Heart right ventricle (tissue), 16 donors: ENCODE measurements around the gene PAX9. TPM values are rescaled to one million over a fixed set of nuclear protein-coding genes. Genes with fewer than 3 reads are reported as not detected.

Source experiments
- ATAC-seq, 8 donors: fragments of 200-7000 bp; cut with Tn5 transposase; one replicate each; pipeline ENCODE4 v1.9.1; 2020; ENCODE audit warnings: mild to moderate bottlenecking in 8 of 8, moderate library complexity in 8 of 8, moderate number of reproducible peaks in 1 of 8
- DNase-seq, 2 donors: peaks; one replicate each; pipeline ENCODE4 v3.0.0-alpha.2; 2020
- H3K27ac ChIP-seq, 10 donors: fragments of 200-600 bp; sonication (generic) in 2 of 10; one replicate each; pipeline versions ENCODE4 v1.5.0 to v1.8.0; 2020 to 2022; ENCODE audit warnings: mild to moderate bottlenecking in 3 of 10
- H3K27me3 ChIP-seq, 7 donors: fragments of 200-600 bp; one replicate each; pipeline ENCODE4 v1.8.0; 2021 to 2022; ENCODE audit warnings: mild to moderate bottlenecking in 2 of 7
- H3K36me3 ChIP-seq, 9 donors: fragments of 200-600 bp; sonication (generic) in 1 of 9; one replicate each; pipeline versions ENCODE4 v1.5.0 to v1.8.0; 2020 to 2022; ENCODE audit warnings: mild to moderate bottlenecking in 2 of 9
- H3K4me1 ChIP-seq, 9 donors: fragments of 200-600 bp; sonication (generic) in 1 of 9; one replicate each; pipeline versions ENCODE4 v1.5.0 to v1.8.0; 2020 to 2022; ENCODE audit warnings: mild to moderate bottlenecking in 4 of 9
- H3K4me3 ChIP-seq, 10 donors: fragments of 200-600 bp; sonication (generic) in 2 of 10; one replicate each; pipeline versions ENCODE4 v1.5.0 to v1.8.0; 2020 to 2022; ENCODE audit warnings: mild to moderate bottlenecking in 7 of 10, moderate library complexity in 2 of 10
- H3K9me3 ChIP-seq, 11 donors: fragments of 200-600 bp in 10 of 11; sonication (generic) in 2 of 11; one replicate each; pipeline versions ENCODE4 v1.5.0 to v1.8.0; 2013 to 2022; ENCODE audit warnings: mild to moderate bottlenecking in 2 of 11, control low read depth in 1 of 11, moderate library complexity in 1 of 11
- CTCF ChIP-seq, 9 donors: fragments of 200-600 bp; sonication (generic) in 2 of 9; IDR thresholded peaks; one replicate each; pipeline versions ENCODE4 v1.5.0 to v1.8.0; 2021 to 2022; ENCODE audit warnings: antibody characterized with exemption in 9 of 9, mild to moderate bottlenecking in 5 of 9, moderate library complexity in 1 of 9
- WGBS, 2 donors: extraction: QIAGEN DNeasy Blood & Tissue Kit; methylation state at CpG; one replicate each; pipeline ENCODE4 v1.1.7; 2013; ENCODE audit warnings: inconsistent platforms in 1 of 2; 5-methylcytosine and 5-hydroxymethylcytosine counted together
- intact Hi-C, 10 donors: fragments of 100-400 bp; cut with DNase I; formaldehyde crosslinking; loops; one replicate each; pipeline versions ENCODE4 v1.11.1 to v1.14.2; 2022
- polyA plus RNA-seq, 2 donors: library from polyadenylated mRNA; stranded (reverse); fragments of 200-250 nt; gene quantifications; one replicate each; pipeline ENCODE4 v1.2.3, GENCODE V29; 2013
- total RNA-seq, 10 donors: library from RNA; stranded (reverse); fragmentation: NEBNext Ultra II Directional in 3 of 10; extraction: Animal tissue kit (Norgen Biotek cat#: 25700) in 3 of 10; gene quantifications; one replicate each; pipeline versions ENCODE4 v1.2.1 to v1.2.4, GENCODE V29; 2021 to 2023
- donor health status: Arrhythmogenic right ventricular cardiomyopathy.
- donor health status: ischemic (EF 13 %, LVEDD 7.1; RV severe dilation, severe dysfunction).
- donor health status: healthy with polysubstance abuse.
- donor health status: DM: no; HTN: yes; CAD: no.
- donor health status: DM: no; HTN: no; CAD: no.
- donor health status: ischemic (EF 25% LVEDD 6.9; RV normal size, moderate dysfunction).
- donor health status: ischemic (EF 25% LVEDD 5.7; RV mildly dilated, moderate dysfunction).
- donor health status: healthy.
- donor health status: DM: yes; HTN: yes; CAD: no.
- donor health status: Ischemic cardiomyopathy.
- donor health status: ischemic (EF 35%, LVEDD 5.7; RV mildly dilated, moderate dysfunction).
- donor health status: nonischemic (EF 11% LVEDD 7.7; RV severe dilation, severe dysfunction).
- donor health status: DM: yes; HTN: yes; CAD: no.
- donor health status: PGD.
- donor health status: ischemic (EF 29% LVEDD 5.4; RV normal size, mild dysfunction).
- donor health status: nonischemic (EF 23%, LVEDD 6.1; RV moderate dilation, normal function).

PAX9 gene
- total and polyA plus RNA-seq, 12 donors = 0.01 TPM; not detected in 11

- DNase-seq (no peak), ATAC-seq (no peak)
- H3K9me3 ChIP-seq = no peaks in the 10 kb centered on the region
- no peaks in the 10 kb centered on the region for H3K4me1 ChIP-seq
- H3K36me3 ChIP-seq = no peaks in the 10 kb centered on the region
- peaks cover 0 to 100% (median 83%) of the 10 kb centered on the region in 7 donors for H3K27me3 ChIP-seq
- intact Hi-C loops = no loop called here
- H3K4me3 ChIP-seq = no peak overlapping the region
- TF ChIP-seq CTCF (IDR thresholded peaks at IDR 0.05) = no peak
- WGBS, 2 donors = 75 to 76% methylated on average over 3 of the region's 3 CpGs
- no peak overlapping the region for H3K27ac ChIP-seq
Observed at GRCh38 chr14:36674659-36675058, 13.0 kb downstream of the PAX9 start.

GRCh38 chr14:36675581-36675980 is 13.9 kb downstream of the PAX9 start:
- intact Hi-C loops = no loop called here
- H3K27ac ChIP-seq = no peak overlapping the region
- H3K36me3 ChIP-seq = no peaks in the 10 kb centered on the region
- TF ChIP-seq CTCF (IDR thresholded peaks at IDR 0.05) = no peak
- no peaks in the 10 kb centered on the region for H3K4me1 ChIP-seq
- peaks cover 0 to 93% (median 74%) of the 10 kb centered on the region in 7 donors for H3K27me3 ChIP-seq
- DNase-seq = no peak
- H3K9me3 ChIP-seq = no peaks in the 10 kb centered on the region
- H3K4me3 ChIP-seq = no peak overlapping the region
- WGBS, 2 donors = 67% methylated on average over 6 of the region's 6 CpGs
- no peak for ATAC-seq

GRCh38 chr14:36676236-36676635 is 14.6 kb downstream of the PAX9 start:
- no peak overlapping the region for H3K4me3 ChIP-seq
- H3K4me1 ChIP-seq = no peaks in the 10 kb centered on the region
- no peaks in the 10 kb centered on the region for H3K9me3 ChIP-seq
- H3K27me3 ChIP-seq = peaks cover 0 to 93% (median 68%) of the 10 kb centered on the region in 7 donors
- DNase-seq (no peak), ATAC-seq (no peak)
- no peaks in the 10 kb centered on the region for H3K36me3 ChIP-seq
- no peak for TF ChIP-seq CTCF (IDR thresholded peaks at IDR 0.05)
- WGBS, 2 donors = 10 to 13% methylated on average over 10 of the region's 10 CpGs
- no peak overlapping the region for H3K27ac ChIP-seq
- intact Hi-C loops = no loop called here

GRCh38 chr14:36682338-36682737 is 20.7 kb downstream of the PAX9 start:
- Histone ChIP-seq H3K4me1 (no peaks in the 10 kb centered on the region), H3K27me3 (peaks cover 0 to 49% (median 14%) of the 10 kb centered on the region in 7 donors), H3K36me3 (no peaks in the 10 kb centered on the region), H3K27ac (no peak overlapping the region), H3K4me3 (no peak overlapping the region), H3K9me3 (no peaks in the 10 kb centered on the region)
- no peak for TF ChIP-seq CTCF (IDR thresholded peaks at IDR 0.05)
- intact Hi-C loops = no loop called here
- DNase-seq = no peak
- ATAC-seq = no peak
- WGBS, 2 donors = 92 to 95% methylated on average over 4 of the region's 4 CpGs
